GM12878 (cell line): ENCODE measurements around the gene GSK3A. TPM values are rescaled to one million over a fixed set of nuclear protein-coding genes. Genes with fewer than 3 reads are reported as not detected.

Experiments used
- ATAC-seq: fragments of 200-7000 bp; cut with Tn5 transposase; 3 replicates; pipeline ENCODE4 v1.9.1; 2020; ENCODE audit warnings: mild to moderate bottlenecking, moderate library complexity
- BruUV-seq: library from RNA; stranded (reverse); fragments of 400-500 nt; replicated peaks from 2 replicates; lab custom pipeline; 2021; lab: Mats Ljungman, UMichigan
- CTCF ChIA-PET: fragments of 300-600 bp; sonication (Branson Sonifier 250); formaldehyde crosslinking; extraction: SDS; loops from one replicate; lab custom pipeline; 2021; ENCODE audit warnings: inconsistent platforms; lab: Yijun Ruan, JAX
- POLR2A ChIA-PET: fragments of 350-600 bp; formaldehyde crosslinking; extraction: SDS; loops from one replicate; lab custom pipeline; 2021; ENCODE audit warnings: inconsistent platforms; lab: Charles Lee
- RAD21 ChIA-PET: fragments of 300-600 bp; sonication (Branson Sonifier 250); formaldehyde crosslinking; loops from one replicate; lab custom pipeline; 2023; ENCODE audit warnings: antibody characterized with exemption; ENCODE audit not compliant: unreplicated experiment; lab: Charles Lee
- SMC1A ChIA-PET: fragments of 300-600 bp; sonication (Branson Sonifier 250); formaldehyde crosslinking; loops from one replicate; lab custom pipeline; 2023; ENCODE audit not compliant: unreplicated experiment, uncharacterized antibody; lab: Charles Lee
- DNase-seq: peaks from one replicate; pipeline ENCODE4 v3.0.0-alpha.2; 2011; ENCODE audit warnings: low read depth, low spot score
- FAIRE-seq: peaks from 3 replicates; lab custom pipeline; 2011; peaks lifted over from hg19 to GRCh38; lab: Jason Lieb, UNC
- H2AFZ ChIP-seq: 2 replicates; pipeline ENCODE4 v1.6.0; 2011; ENCODE audit warnings: low read depth, low read length, control low read depth; ENCODE audit not compliant: control insufficient read depth
- H3K27ac ChIP-seq: 2 replicates; pipeline ENCODE4 v1.5.1; 2011; ENCODE audit warnings: control low read depth; ENCODE audit not compliant: control insufficient read depth, insufficient read depth
- H3K27me3 ChIP-seq, 2 experiments: replicated peaks in 1 of 2; 2 replicates each; pipeline versions ENCODE4 v1.6.0 to v1.6.1; 2011; ENCODE audit warnings: low read length in 1 of 2; ENCODE audit not compliant: control insufficient read depth in 2 of 2, insufficient read depth in 2 of 2
- H3K36me3 ChIP-seq, 2 experiments: 2 replicates each; pipeline ENCODE4 v1.5.1; 2011; ENCODE audit warnings: low read length in 1 of 2; ENCODE audit not compliant: control insufficient read depth in 2 of 2, insufficient read depth in 2 of 2
- H3K4me1 ChIP-seq: 2 replicates; pipeline ENCODE4 v1.6.1; 2011; ENCODE audit warnings: mild to moderate bottlenecking, low read length, moderate library complexity, mixed read lengths; ENCODE audit not compliant: control insufficient read depth, insufficient read depth
- H3K4me2 ChIP-seq: 2 replicates; pipeline ENCODE4 v1.6.0; 2011; ENCODE audit warnings: control low read depth; ENCODE audit not compliant: control insufficient read depth, insufficient read depth
- H3K4me3 ChIP-seq: fragments of 200-600 bp; sonication (generic); 2 replicates; pipeline ENCODE4 v1.5.1; 2016
- H3K79me2 ChIP-seq: 2 replicates; pipeline ENCODE4 v1.6.0; 2011; ENCODE audit warnings: low read length; ENCODE audit not compliant: control insufficient read depth, insufficient read depth
- H3K9ac ChIP-seq: 2 replicates; pipeline ENCODE4 v1.8.0; 2011; ENCODE audit warnings: low read length, control low read depth, mixed read lengths; ENCODE audit not compliant: control insufficient read depth, insufficient read depth
- H3K9me3 ChIP-seq: replicated peaks from 3 replicates; pipeline ENCODE4 v1.5.1; 2011; ENCODE audit warnings: mild to moderate bottlenecking, low read length; ENCODE audit not compliant: control insufficient read depth, insufficient read depth
- H4K20me1 ChIP-seq: 2 replicates; pipeline ENCODE4 v1.6.0; 2011; ENCODE audit not compliant: control insufficient read depth, insufficient read depth
- BCL11A ChIP-seq: IDR thresholded peaks from 2 replicates; pipeline ENCODE4 v1.6.1; 2011; ENCODE audit warnings: low read depth, low read length
- BMI1 ChIP-seq: fragments of 450-650 bp; IDR thresholded peaks from 2 replicates; pipeline ENCODE4 v1.6.1; 2016; ENCODE audit warnings: mild to moderate bottlenecking, moderate library complexity, borderline replicate concordance
- CEBPB ChIP-seq, 2 experiments: fragments of 150-350 bp in 1 of 2; IDR thresholded peaks; 2 replicates each; pipeline ENCODE4 v1.6.1; 2012 to 2014; ENCODE audit warnings: low read depth in 2 of 2, low read length in 2 of 2, borderline replicate concordance in 1 of 2, inconsistent platforms in 1 of 2
- CHD4 ChIP-seq: fragments of 200-600 bp; sonication (generic); IDR thresholded peaks from 2 replicates; pipeline ENCODE4 v1.6.1; 2016; ENCODE audit warnings: mild to moderate bottlenecking
- CREB1 ChIP-seq: IDR thresholded peaks from 2 replicates; pipeline ENCODE4 v1.6.1; 2012; ENCODE audit warnings: low read depth, mild to moderate bottlenecking, inconsistent platforms
- ESRRA ChIP-seq: IDR thresholded peaks from 2 replicates; pipeline ENCODE4 v1.6.1; 2012; ENCODE audit warnings: mild to moderate bottlenecking, low read length, improper control_type of control experiment
- FOXM1 ChIP-seq: IDR thresholded peaks from 2 replicates; pipeline ENCODE4 v1.6.1; 2012; ENCODE audit warnings: low read depth, mild to moderate bottlenecking, inconsistent platforms, low read length, moderate library complexity
- HCFC1 ChIP-seq: fragments of 150-350 bp; IDR thresholded peaks from 2 replicates; pipeline ENCODE4 v1.6.1; 2014; ENCODE audit warnings: low read length
- RUNX3 ChIP-seq: IDR thresholded peaks from 2 replicates; pipeline ENCODE4 v1.6.1; 2012; ENCODE audit warnings: low read length, inconsistent platforms
- SMAD5 ChIP-seq: IDR thresholded peaks from 2 replicates; pipeline ENCODE4 v1.6.1; 2016; ENCODE audit warnings: antibody characterized with exemption, low read depth
- SREBF1 ChIP-seq: IDR thresholded peaks from 2 replicates; pipeline ENCODE4 v1.6.1; 2012; ENCODE audit warnings: mild to moderate bottlenecking, low read length
- TBL1XR1 ChIP-seq: IDR thresholded peaks from 2 replicates; pipeline ENCODE4 v1.6.1; 2012; ENCODE audit warnings: low read depth, low read length, improper control_type of control experiment
- USF2 ChIP-seq: IDR thresholded peaks from 2 replicates; pipeline ENCODE4 v1.6.1; 2011; ENCODE audit warnings: low read depth, low read length, improper control_type of control experiment, borderline replicate concordance
- YY1 ChIP-seq: IDR thresholded peaks from 2 replicates; pipeline ENCODE4 v1.6.1; 2011; ENCODE audit warnings: low read depth, mild to moderate bottlenecking, low read length
- ZBED1 ChIP-seq: IDR thresholded peaks from 2 replicates; pipeline ENCODE4 v1.6.1; 2016; ENCODE audit warnings: borderline replicate concordance
- ZNF274 ChIP-seq: IDR thresholded peaks from one replicate; pipeline ENCODE4 v1.8.0; 2011; ENCODE audit not compliant: insufficient read length, insufficient read depth
- WGBS: methylation state at CpG from one replicate; pipeline ENCODE4 v1.1.6; 2016; ENCODE audit warnings: low lambda C conversion rate; ENCODE audit not compliant: insufficient replicate concordance, insufficient coverage; ENCODE audit errors: missing lambda C conversion rate; 5-methylcytosine and 5-hydroxymethylcytosine counted together
- in situ Hi-C: fragments of 300-500 bp; cut with MboI; formaldehyde crosslinking; loops from 9 replicates; pipeline ENCODE4 v1.14.3; 2018; ENCODE audit warnings: mixed read lengths
- intact Hi-C: fragments of 100-400 bp; cut with micrococcal nuclease; formaldehyde crosslinking; loops from one replicate; pipeline ENCODE4 v1.14.2; 2022; ENCODE audit not compliant: unreplicated experiment
- polyA plus RNA-seq, 11 experiments: library from polyadenylated mRNA; depleted of rRNA in 4 of 11; unstranded in 6 of 11; stranded (reverse) in 5 of 11; fragments of >200 nt; fragmentation: Nextera tagmentation in 4 of 11; fragmentation: Illumina TruSeq in 1 of 11; extraction: Ambion mirVana in 4 of 11; extraction: Trizol in 1 of 11; gene quantifications; 1 replicate in 1 of 11; 2 replicates in 10 of 11; pipeline versions ENCODE4 v1.2.1 to v1.2.3, GENCODE V29; 2011 to 2016; ENCODE audit warnings: inconsistent platforms in 2 of 11, missing spikeins in 2 of 11, low read depth in 1 of 11
- total RNA-seq, 4 experiments: library from RNA; depleted of rRNA in 3 of 4; stranded (reverse); fragments of >200 nt in 3 of 4; fragmentation: Illumina TruSeq in 1 of 4; extraction: Trizol in 1 of 4; gene quantifications; 2 replicates each; pipeline versions ENCODE4 v1.2.1 to v1.2.3, GENCODE V29; 2013 to 2021

GSK3A gene
- total and polyA plus RNA-seq, 10 of the 15 experiments (the other 5 are each of a cell fraction or from before 2014, with no cell fraction given), result 1.00 to 47.9 (median 15.2) TPM

- no peak overlapping the region for H3K4me3 ChIP-seq
- intact Hi-C loops, result no loop called here
- no peak for TF ChIP-seq ESRRA
- TF ChIP-seq TBL1XR1, result no peak
- TF ChIP-seq FOXM1, result no peak
- TF ChIP-seq HCFC1, result no peak
- no peak for TF ChIP-seq SREBF1
- no peak for TF ChIP-seq SMAD5
- TF ChIP-seq BCL11A, result no peak
- no peak for TF ChIP-seq YY1
- TF ChIP-seq RUNX3, result no peak
- H2AFZ ChIP-seq, result no peak overlapping the region
- no peak overlapping the region for H3K4me2 ChIP-seq
- peaks cover 30 to 36% of the 10 kb centered on the region in 2 experiments; a peak in 3 of 4 replicates for H3K36me3 ChIP-seq
- H4K20me1 ChIP-seq, result no peaks in the 10 kb centered on the region; the same call in 1 of the 2 replicates
- no peaks in the 10 kb centered on the region for H3K4me1 ChIP-seq
- 96% methylated on average over 10 of the region's 10 CpGs for WGBS
- ChIA-PET CTCF (interaction anchor here (0.7 to 1.8 kb wide), 3 partner anchors 9 to 47 kb away, joined by 3 to 5 read pairs (median 4); partner anchors contain the start of gene GSK3A), SMC1A (no interaction called here), RAD21 (interaction anchor here (1.4 to 2.3 kb wide), 2 partner anchors 11 to 64 kb away, joined by 3 to 5 read pairs; no protein-coding TSS in a partner anchor), POLR2A (interaction anchor here (0.9 kb wide), 1 partner anchor 12 kb away, joined by 3 read pairs; the partner anchor contains the start of gene ZNF526)
- no peak overlapping the region for H3K27ac ChIP-seq
- no peaks in the 10 kb centered on the region for H3K27me3 ChIP-seq
- FAIRE-seq (no peak), ATAC-seq (no peak), DNase-seq (no peak)
- in situ Hi-C loops, result no loop called here
- H3K9ac ChIP-seq, result no peak overlapping the region
- H3K9me3 ChIP-seq, result no peaks in the 10 kb centered on the region
- BruUV-seq, result TSS peak; percentile 31
- H3K79me2 ChIP-seq, result no peaks in the 10 kb centered on the region
These were observed 10.0 kb downstream of the GSK3A start for GRCh38 chr19:42232435-42232834.

GRCh38 chr19:42230571-42230970 is 11.8 kb downstream of the GSK3A start:
- H4K20me1 ChIP-seq, result no peaks in the 10 kb centered on the region; the same call in none of the 2 replicates
- H3K27me3 ChIP-seq, result no peaks in the 10 kb centered on the region
- H2AFZ ChIP-seq, result no peak overlapping the region
- 98% methylated on average over 4 of the region's 4 CpGs for WGBS
- CTCF ChIA-PET, result interaction anchor here (1.1 kb wide), 1 partner anchor 66 kb away, joined by 3 read pairs; no protein-coding TSS in a partner anchor
- in situ Hi-C loops (no loop called here), intact Hi-C loops (no loop called here)
- DNase-seq, result no peak
- ATAC-seq, result no peak
- no peak overlapping the region for H3K27ac ChIP-seq
- H3K4me1 ChIP-seq, result no peaks in the 10 kb centered on the region
- no peak overlapping the region for H3K4me2 ChIP-seq
- RAD21 ChIA-PET, result no interaction called here
- SMC1A ChIA-PET, result interaction anchor here (0.6 kb wide), 1 partner anchor 52 kb away, joined by 3 read pairs; no protein-coding TSS in a partner anchor
- no peaks in the 10 kb centered on the region; the same call in none of the 2 replicates for H3K79me2 ChIP-seq
- no peaks in the 10 kb centered on the region for H3K9me3 ChIP-seq
- H3K4me3 ChIP-seq, result no peak overlapping the region
- no peak for FAIRE-seq
- BruUV-seq, result no TSS peak
- peaks cover 32 to 39% of the 10 kb centered on the region in 2 experiments for H3K36me3 ChIP-seq
- H3K9ac ChIP-seq, result no peak overlapping the region
- POLR2A ChIA-PET, result no interaction called here
- TF ChIP-seq TBL1XR1 (no peak), BMI1 (no peak), ZBED1 (no peak), CEBPB (IDR thresholded peaks at IDR 0.05; ENCODE audit: borderline replicate concordance in 1 of 2, low read depth in 2 of 2, low read length in 2 of 2) (no peak), CREB1 (no peak), CHD4 (no peak), ZNF274 (no peak), USF2 (no peak)
